HEK293 (cell line): ENCODE data around the gene NRTN.

Source experiments
- SCRT1 ChIP-seq: fragments of 450-650 bp; formaldehyde crosslinking; IDR thresholded peaks from 2 replicates; pipeline ENCODE4 v1.5.1; 2016; ENCODE audit warnings: missing biosample characterization, missing genetic modification characterization, borderline replicate concordance
- WT1 ChIP-seq: fragments of 450-650 bp; formaldehyde crosslinking; IDR thresholded peaks from 2 replicates; pipeline ENCODE4 v1.5.1; 2016; ENCODE audit warnings: missing biosample characterization, missing genetic modification characterization
- ZBTB1 ChIP-seq: fragments of 450-650 bp; formaldehyde crosslinking; IDR thresholded peaks from 2 replicates; pipeline ENCODE4 v1.5.1; 2016; ENCODE audit warnings: missing biosample characterization, missing genetic modification characterization
- ZBTB48 ChIP-seq: fragments of 450-650 bp; formaldehyde crosslinking; IDR thresholded peaks from 2 replicates; pipeline ENCODE4 v1.5.1; 2016; ENCODE audit warnings: missing biosample characterization, missing genetic modification characterization
- ZFHX2 ChIP-seq: fragments of 450-650 bp; formaldehyde crosslinking; conservative IDR thresholded peaks from 2 replicates; pipeline ENCODE4 v1.5.1; 2016; ENCODE audit warnings: missing biosample characterization, missing genetic modification characterization
- ZNF112 ChIP-seq: fragments of 450-650 bp; formaldehyde crosslinking; IDR thresholded peaks from 2 replicates; pipeline ENCODE4 v1.5.0; 2017; ENCODE audit warnings: missing biosample characterization, missing genetic modification characterization
- ZNF157 ChIP-seq: fragments of 450-650 bp; formaldehyde crosslinking; IDR thresholded peaks from 2 replicates; pipeline ENCODE4 v1.5.1; 2016; ENCODE audit warnings: missing biosample characterization, missing genetic modification characterization
- ZNF214 ChIP-seq: fragments of 450-650 bp; formaldehyde crosslinking; IDR thresholded peaks from 2 replicates; pipeline ENCODE4 v1.5.1; 2017; ENCODE audit warnings: missing biosample characterization, mild to moderate bottlenecking, missing genetic modification characterization, borderline replicate concordance
- ZNF24 ChIP-seq: fragments of 450-650 bp; formaldehyde crosslinking; IDR thresholded peaks from 2 replicates; pipeline ENCODE4 v1.5.1; 2016; ENCODE audit warnings: missing biosample characterization, missing genetic modification characterization
- ZNF292 ChIP-seq: fragments of 450-650 bp; formaldehyde crosslinking; IDR thresholded peaks from 2 replicates; pipeline ENCODE4 v1.5.1; 2016; ENCODE audit warnings: low read depth, missing biosample characterization, missing genetic modification characterization, borderline replicate concordance
- ZNF324 ChIP-seq: fragments of 450-650 bp; formaldehyde crosslinking; IDR thresholded peaks from 2 replicates; pipeline ENCODE4 v1.5.1; 2016; ENCODE audit warnings: missing biosample characterization, missing genetic modification characterization
- ZNF350 ChIP-seq: fragments of 450-650 bp; formaldehyde crosslinking; IDR thresholded peaks from 2 replicates; pipeline ENCODE4 v1.5.0; 2017; ENCODE audit warnings: missing biosample characterization, mild to moderate bottlenecking, missing genetic modification characterization
- ZNF433 ChIP-seq: fragments of 450-650 bp; formaldehyde crosslinking; IDR thresholded peaks from 2 replicates; pipeline ENCODE4 v1.5.1; 2016; ENCODE audit warnings: missing biosample characterization, missing genetic modification characterization, low read depth
- ZNF596 ChIP-seq: fragments of 450-650 bp; IDR thresholded peaks from 2 replicates; pipeline ENCODE4 v1.5.0; 2018; ENCODE audit warnings: missing biosample characterization, mild to moderate bottlenecking, missing genetic modification characterization, moderate library complexity
- ZNF623 ChIP-seq: fragments of 450-650 bp; formaldehyde crosslinking; IDR thresholded peaks from 2 replicates; pipeline ENCODE4 v1.5.1; 2016; ENCODE audit warnings: missing biosample characterization, missing genetic modification characterization
- ZNF670 ChIP-seq: fragments of 450-650 bp; formaldehyde crosslinking; IDR thresholded peaks from 2 replicates; pipeline ENCODE4 v1.5.1; 2016; ENCODE audit warnings: missing biosample characterization, missing genetic modification characterization, low read depth
- ZNF785 ChIP-seq: fragments of 450-650 bp; formaldehyde crosslinking; IDR thresholded peaks from 2 replicates; pipeline ENCODE4 v1.5.1; 2016; ENCODE audit warnings: missing biosample characterization, missing genetic modification characterization
- ZNF830 ChIP-seq: fragments of 450-650 bp; IDR thresholded peaks from 2 replicates; pipeline ENCODE4 v1.5.0; 2018; ENCODE audit warnings: missing biosample characterization, missing genetic modification characterization, low read depth, mild to moderate bottlenecking, moderate library complexity
- ZSCAN30 ChIP-seq: fragments of 450-650 bp; IDR thresholded peaks from 2 replicates; pipeline ENCODE4 v1.5.1; 2018; ENCODE audit warnings: missing biosample characterization, mild to moderate bottlenecking, missing genetic modification characterization, moderate library complexity
- ZXDB ChIP-seq: fragments of 450-650 bp; formaldehyde crosslinking; IDR thresholded peaks from 2 replicates; pipeline ENCODE4 v1.5.1; 2016; ENCODE audit warnings: missing biosample characterization, missing genetic modification characterization
- TF ChIP-seq, protein P1 (sequence below): fragments of 450-650 bp; formaldehyde crosslinking; IDR thresholded peaks from 2 replicates; pipeline ENCODE4 v1.5.1; 2016; ENCODE audit warnings: missing biosample characterization, missing genetic modification characterization
- TF ChIP-seq, protein P2 (sequence below): fragments of 450-650 bp; formaldehyde crosslinking; IDR thresholded peaks from 2 replicates; pipeline ENCODE4 v1.5.1; 2017; ENCODE audit warnings: missing biosample characterization, missing genetic modification characterization
- TF ChIP-seq, protein P3 (sequence below): fragments of 450-650 bp; formaldehyde crosslinking; conservative IDR thresholded peaks from 2 replicates; pipeline ENCODE4 v1.5.1; 2016; ENCODE audit warnings: low read depth, missing biosample characterization, missing genetic modification characterization
- TF ChIP-seq, protein P4 (sequence below): fragments of 450-650 bp; formaldehyde crosslinking; IDR thresholded peaks from 2 replicates; pipeline ENCODE4 v1.5.1; 2016; ENCODE audit warnings: missing biosample characterization, missing genetic modification characterization
- TF ChIP-seq, protein P5 (sequence below): fragments of 450-650 bp; formaldehyde crosslinking; IDR thresholded peaks from 2 replicates; pipeline ENCODE4 v1.5.1; 2016; ENCODE audit warnings: missing biosample characterization, missing genetic modification characterization, low read depth
- TF ChIP-seq, protein P6 (sequence below): fragments of 450-650 bp; formaldehyde crosslinking; IDR thresholded peaks from 2 replicates; pipeline ENCODE4 v1.5.1; 2016; ENCODE audit warnings: missing biosample characterization, missing genetic modification characterization

NRTN gene

DNA sequence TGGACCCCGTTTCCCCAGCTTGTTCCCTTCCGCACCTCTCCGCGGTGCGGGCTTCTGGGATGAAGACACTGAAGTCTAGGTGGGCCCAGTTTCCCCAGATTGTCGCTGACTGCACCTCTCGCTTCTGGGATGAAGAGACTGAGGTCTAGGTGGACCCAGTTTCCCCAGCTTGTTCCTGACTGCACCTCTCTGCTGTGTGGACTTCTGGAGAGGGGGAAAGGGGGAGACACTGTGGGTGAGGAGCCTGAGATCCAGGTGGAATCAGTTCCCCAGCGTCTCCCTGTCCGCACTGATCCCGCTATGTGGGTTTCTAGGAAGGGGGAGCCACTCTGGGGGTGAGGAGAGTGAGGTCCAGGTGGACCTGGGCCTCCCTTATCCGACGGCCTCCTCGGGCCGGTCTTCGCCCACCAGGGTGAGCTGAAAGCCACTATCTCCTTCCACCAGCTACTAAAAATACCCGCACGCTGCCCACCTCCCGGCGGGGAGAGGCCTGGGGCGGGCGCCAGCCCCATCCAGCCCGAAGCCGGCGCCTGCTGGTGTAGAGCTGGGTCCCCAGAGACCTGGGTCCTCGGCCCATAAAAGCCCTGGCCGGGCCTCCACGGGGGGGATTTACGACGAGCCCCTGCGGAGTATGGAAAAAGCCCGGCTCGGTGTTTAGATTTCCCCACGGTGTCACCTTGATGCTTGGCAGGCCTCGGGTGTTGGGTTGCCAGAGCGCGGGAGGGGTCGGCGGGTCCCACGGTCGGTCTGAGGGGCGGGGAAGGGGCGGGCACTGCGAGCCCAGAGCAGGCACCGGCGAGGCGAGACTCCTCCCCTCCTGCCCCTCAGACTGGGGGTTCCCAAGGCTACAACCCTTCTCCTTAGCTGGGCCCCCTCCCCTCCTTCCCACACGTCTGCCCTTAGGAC lies 24.0 kb downstream of the NRTN start (continued):
- TF ChIP-seq ZNF670 (tag by site-specific recombination) (no peak), ZNF214 (tag by site-specific recombination) (no peak), ZNF157 (no peak), ZNF350 (no peak), ZNF830 (no peak), WT1 (no peak), ZNF24 (tag by site-specific recombination) (no peak), ZFHX2 (tag by site-specific recombination) (peak; percentile 19; the same call in 1 of the 2 replicates), ZNF785 (tag by site-specific recombination) (no peak), ZNF292 (no peak), ZNF112 (tag by site-specific recombination) (no peak), ZNF433 (no peak), SCRT1 (tag by site-specific recombination) (no peak), ZNF324 (tag by site-specific recombination) (no peak), ZNF596 (tag by site-specific recombination) (peak; percentile 56), ZSCAN30 (tag by site-specific recombination) (0 out of 2 replicates have a peak, but pooled peaks have one; percentile 62), ZBTB48 (0 out of 2 replicates have a peak, but pooled peaks have one; percentile 7), ZBTB1 (tag by site-specific recombination) (no peak), ZXDB (tag by site-specific recombination) (peak; percentile 73), ZNF623 (tag by site-specific recombination) (no peak)
- TF ChIP-seq, protein P1, sequence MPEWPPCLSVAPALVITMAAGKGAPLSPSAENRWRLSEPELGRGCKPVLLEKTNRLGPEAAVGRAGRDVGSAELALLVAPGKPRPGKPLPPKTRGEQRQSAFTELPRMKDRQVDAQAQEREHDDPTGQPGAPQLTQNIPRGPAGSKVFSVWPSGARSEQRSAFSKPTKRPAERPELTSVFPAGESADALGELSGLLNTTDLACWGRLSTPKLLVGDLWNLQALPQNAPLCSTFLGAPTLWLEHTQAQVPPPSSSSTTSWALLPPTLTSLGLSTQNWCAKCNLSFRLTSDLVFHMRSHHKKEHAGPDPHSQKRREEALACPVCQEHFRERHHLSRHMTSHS: no peak
- TF ChIP-seq, protein P2, sequence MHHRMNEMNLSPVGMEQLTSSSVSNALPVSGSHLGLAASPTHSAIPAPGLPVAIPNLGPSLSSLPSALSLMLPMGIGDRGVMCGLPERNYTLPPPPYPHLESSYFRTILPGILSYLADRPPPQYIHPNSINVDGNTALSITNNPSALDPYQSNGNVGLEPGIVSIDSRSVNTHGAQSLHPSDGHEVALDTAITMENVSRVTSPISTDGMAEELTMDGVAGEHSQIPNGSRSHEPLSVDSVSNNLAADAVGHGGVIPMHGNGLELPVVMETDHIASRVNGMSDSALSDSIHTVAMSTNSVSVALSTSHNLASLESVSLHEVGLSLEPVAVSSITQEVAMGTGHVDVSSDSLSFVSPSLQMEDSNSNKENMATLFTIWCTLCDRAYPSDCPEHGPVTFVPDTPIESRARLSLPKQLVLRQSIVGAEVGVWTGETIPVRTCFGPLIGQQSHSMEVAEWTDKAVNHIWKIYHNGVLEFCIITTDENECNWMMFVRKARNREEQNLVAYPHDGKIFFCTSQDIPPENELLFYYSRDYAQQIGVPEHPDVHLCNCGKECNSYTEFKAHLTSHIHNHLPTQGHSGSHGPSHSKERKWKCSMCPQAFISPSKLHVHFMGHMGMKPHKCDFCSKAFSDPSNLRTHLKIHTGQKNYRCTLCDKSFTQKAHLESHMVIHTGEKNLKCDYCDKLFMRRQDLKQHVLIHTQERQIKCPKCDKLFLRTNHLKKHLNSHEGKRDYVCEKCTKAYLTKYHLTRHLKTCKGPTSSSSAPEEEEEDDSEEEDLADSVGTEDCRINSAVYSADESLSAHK (tag by site-specific recombination): no peak; the same call in 1 of the 2 replicates
- TF ChIP-seq, protein P3, sequence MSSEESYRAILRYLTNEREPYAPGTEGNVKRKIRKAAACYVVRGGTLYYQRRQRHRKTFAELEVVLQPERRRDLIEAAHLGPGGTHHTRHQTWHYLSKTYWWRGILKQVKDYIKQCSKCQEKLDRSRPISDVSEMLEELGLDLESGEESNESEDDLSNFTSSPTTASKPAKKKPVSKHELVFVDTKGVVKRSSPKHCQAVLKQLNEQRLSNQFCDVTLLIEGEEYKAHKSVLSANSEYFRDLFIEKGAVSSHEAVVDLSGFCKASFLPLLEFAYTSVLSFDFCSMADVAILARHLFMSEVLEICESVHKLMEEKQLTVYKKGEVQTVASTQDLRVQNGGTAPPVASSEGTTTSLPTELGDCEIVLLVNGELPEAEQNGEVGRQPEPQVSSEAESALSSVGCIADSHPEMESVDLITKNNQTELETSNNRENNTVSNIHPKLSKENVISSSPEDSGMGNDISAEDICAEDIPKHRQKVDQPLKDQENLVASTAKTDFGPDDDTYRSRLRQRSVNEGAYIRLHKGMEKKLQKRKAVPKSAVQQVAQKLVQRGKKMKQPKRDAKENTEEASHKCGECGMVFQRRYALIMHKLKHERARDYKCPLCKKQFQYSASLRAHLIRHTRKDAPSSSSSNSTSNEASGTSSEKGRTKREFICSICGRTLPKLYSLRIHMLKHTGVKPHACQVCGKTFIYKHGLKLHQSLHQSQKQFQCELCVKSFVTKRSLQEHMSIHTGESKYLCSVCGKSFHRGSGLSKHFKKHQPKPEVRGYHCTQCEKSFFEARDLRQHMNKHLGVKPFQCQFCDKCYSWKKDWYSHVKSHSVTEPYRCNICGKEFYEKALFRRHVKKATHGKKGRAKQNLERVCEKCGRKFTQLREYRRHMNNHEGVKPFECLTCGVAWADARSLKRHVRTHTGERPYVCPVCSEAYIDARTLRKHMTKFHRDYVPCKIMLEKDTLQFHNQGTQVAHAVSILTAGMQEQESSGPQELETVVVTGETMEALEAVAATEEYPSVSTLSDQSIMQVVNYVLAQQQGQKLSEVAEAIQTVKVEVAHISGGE (tag by site-specific recombination): 0 out of 2 replicates have a peak, but pooled peaks have one; percentile 2
- TF ChIP-seq, protein P4, sequence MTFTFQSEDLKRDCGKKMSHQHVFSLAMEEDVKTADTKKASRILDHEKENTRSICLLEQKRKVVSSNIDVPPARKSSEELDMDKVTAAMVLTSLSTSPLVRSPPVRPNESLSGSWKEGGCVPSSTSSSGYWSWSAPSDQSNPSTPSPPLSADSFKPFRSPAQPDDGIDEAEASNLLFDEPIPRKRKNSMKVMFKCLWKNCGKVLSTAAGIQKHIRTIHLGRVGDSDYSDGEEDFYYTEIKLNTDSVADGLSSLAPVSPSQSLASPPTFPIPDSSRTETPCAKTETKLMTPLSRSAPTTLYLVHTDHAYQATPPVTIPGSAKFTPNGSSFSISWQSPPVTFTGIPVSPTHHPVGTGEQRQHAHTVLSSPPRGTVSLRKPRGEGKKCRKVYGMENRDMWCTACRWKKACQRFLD (tag by site-specific recombination): no peak
- TF ChIP-seq, protein P5, sequence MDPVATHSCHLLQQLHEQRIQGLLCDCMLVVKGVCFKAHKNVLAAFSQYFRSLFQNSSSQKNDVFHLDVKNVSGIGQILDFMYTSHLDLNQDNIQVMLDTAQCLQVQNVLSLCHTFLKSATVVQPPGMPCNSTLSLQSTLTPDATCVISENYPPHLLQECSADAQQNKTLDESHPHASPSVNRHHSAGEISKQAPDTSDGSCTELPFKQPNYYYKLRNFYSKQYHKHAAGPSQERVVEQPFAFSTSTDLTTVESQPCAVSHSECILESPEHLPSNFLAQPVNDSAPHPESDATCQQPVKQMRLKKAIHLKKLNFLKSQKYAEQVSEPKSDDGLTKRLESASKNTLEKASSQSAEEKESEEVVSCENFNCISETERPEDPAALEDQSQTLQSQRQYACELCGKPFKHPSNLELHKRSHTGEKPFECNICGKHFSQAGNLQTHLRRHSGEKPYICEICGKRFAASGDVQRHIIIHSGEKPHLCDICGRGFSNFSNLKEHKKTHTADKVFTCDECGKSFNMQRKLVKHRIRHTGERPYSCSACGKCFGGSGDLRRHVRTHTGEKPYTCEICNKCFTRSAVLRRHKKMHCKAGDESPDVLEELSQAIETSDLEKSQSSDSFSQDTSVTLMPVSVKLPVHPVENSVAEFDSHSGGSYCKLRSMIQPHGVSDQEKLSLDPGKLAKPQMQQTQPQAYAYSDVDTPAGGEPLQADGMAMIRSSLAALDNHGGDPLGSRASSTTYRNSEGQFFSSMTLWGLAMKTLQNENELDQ (tag by site-specific recombination): no peak
- TF ChIP-seq, protein P6, sequence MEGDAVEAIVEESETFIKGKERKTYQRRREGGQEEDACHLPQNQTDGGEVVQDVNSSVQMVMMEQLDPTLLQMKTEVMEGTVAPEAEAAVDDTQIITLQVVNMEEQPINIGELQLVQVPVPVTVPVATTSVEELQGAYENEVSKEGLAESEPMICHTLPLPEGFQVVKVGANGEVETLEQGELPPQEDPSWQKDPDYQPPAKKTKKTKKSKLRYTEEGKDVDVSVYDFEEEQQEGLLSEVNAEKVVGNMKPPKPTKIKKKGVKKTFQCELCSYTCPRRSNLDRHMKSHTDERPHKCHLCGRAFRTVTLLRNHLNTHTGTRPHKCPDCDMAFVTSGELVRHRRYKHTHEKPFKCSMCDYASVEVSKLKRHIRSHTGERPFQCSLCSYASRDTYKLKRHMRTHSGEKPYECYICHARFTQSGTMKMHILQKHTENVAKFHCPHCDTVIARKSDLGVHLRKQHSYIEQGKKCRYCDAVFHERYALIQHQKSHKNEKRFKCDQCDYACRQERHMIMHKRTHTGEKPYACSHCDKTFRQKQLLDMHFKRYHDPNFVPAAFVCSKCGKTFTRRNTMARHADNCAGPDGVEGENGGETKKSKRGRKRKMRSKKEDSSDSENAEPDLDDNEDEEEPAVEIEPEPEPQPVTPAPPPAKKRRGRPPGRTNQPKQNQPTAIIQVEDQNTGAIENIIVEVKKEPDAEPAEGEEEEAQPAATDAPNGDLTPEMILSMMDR (tag by site-specific recombination): no peak
